NCI-H2227 treated with DMSO at 0.1 percent for 48 hours (cell line): ENCODE data around the gene LRRC1.

Source experiments
- DNase-seq: peaks from one replicate; lab custom pipeline; 2025; lab: John Stamatoyannopoulos, UW

The LRRC1 gene

DNA sequence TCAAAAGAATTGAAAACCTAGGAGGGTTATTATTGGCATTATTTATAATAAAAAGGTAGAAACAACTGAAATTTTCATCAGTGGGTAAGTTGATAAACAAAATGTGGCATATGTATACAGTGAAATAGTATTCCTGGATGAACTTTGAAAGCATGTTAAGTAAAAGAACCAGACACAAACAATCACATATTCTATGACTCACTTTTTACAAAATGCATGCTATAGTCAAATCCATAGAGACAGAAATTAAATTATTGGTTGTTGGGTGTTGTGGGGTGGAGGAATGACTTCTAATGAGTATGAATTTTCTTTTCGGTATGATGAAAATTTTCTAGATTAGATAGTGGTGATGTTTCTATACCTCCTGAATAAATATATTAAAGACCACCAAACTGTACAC is 94.6 kb downstream of the LRRC1 start:
- DNase-seq: no peak

DNA sequence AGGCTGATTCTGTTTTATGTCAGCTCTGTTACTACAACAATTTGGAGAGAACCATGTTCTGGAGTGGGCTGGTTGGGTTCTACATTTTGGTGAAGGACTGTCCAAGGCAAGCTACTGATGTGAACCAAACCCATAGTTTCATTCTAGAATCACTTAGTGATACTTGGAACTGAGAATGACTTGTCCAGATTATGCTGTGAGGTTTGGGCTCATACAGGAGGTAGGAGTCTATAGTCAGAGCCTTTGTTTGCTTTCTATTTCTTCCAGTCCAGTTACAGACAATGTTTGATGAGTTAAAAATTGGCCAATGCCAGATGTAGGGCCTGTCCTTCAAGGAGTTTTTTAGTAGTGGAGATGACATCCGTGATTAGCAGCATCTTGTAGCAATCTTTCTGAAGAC is 97.9 kb downstream of the LRRC1 start:
- no peak for DNase-seq

DNA sequence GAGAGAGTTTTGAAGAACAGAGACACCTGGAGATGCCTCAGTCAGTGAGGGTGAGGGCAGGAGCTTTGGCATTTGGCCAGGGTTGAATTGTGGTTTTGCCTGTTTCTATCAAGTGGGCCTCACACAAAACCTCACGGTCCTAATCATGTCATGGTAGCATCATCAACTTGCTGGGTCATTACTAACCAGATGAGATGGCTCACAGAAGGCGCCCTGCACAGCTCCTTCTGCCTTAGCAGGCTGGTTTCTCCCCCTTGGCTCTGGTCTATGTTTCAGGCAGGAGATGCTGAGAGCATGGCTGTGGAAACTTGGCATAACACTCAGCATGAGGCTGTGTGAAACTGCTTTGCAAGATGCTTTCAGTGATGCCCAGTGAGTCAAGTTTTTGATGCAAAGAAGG is 99.3 kb downstream of the LRRC1 start:
- DNase-seq: no peak

DNA sequence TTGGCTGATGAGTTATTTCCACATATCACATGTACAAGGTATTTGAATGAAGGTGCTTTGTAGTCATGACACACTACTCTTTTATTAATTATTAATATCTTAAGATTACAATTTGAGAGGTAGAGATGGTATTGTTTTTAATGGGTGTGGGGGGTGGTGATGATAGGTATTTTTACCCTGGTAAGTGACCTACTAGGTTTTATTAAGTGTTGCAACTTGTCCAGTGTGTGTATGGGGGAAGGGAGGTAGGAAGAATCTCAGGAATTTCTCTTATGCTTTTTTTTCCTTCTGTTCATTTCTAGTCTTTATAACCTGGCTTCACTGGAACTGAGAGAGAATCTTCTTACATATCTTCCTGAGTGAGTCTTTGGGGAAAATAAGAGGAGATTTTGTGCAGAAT is 101.4 kb downstream of the LRRC1 start:
- no peak for DNase-seq

DNA sequence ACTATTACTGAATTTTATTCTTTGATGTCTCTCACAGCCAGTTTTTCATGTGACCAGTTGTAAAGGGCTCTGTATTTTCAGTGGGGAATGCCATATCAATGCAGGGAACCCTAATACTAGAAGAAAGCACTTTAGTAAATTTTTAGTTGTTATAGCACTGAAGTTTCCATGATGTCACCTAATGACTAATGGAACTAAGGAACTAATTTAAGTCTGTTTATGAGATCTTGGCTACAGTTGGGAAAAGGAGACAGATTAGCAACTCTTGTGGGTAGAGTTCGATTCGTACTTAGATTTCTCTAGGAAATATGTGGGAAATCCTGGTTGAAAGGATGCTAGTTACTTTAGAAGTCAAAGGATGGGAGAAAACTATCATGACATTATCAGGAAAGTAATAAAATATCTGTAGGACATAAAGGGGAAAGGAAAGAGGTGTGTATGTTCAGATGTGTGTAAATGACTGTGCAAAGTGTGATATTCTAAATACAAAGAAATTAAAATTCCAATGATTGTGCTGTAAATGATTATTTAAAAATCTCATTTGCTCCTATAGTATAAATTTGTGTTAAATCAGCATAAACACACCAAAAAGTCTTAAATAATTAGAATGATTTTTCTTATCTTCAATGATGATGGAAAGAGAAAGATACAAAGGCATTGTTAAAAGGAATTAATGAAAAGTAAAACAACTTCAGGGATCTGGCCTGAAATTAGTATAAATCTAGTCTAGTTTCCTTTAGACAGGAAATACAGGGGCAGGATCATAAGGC is 103.4 kb downstream of the LRRC1 start:
- DNase-seq: no peak

DNA sequence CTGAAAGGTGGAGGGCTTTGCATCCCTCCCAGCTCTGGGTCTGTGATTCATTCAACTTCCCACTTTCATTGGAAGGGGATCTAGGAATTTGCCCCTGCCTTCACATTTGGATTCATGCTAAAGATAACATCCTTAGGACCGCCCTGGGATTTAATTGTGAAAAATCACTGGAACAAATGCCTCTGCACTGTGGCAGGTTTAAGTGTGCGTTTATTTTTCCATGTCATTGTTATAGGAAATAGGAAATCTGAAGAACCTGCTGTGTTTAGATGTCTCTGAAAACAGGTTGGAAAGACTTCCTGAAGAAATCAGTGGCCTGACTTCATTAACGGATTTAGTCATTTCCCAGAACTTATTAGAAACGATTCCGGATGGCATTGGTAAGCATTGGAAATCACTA is 104.7 kb downstream of the LRRC1 start:
- DNase-seq: no peak

DNA sequence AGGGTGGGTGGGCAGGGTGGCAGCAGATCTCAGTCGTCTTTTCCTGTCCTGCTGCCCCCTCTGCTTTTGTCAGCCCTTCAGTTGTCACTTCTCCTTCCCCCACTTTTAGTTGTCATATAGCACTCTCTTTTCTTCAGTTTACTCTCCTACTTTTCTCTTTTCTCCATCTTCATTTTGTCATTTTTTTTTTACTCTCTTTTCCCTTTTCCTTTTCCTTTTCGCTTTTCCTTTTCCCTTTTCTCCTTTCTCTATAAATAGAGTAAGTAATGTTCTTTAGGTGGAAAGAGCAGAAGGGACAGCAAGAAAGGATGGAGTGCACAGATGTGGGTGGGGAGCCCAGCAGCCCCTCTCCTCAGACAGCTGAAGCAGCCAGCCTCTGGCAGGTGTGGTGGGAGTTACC is 108.6 kb downstream of the LRRC1 start:
- no peak for DNase-seq

DNA sequence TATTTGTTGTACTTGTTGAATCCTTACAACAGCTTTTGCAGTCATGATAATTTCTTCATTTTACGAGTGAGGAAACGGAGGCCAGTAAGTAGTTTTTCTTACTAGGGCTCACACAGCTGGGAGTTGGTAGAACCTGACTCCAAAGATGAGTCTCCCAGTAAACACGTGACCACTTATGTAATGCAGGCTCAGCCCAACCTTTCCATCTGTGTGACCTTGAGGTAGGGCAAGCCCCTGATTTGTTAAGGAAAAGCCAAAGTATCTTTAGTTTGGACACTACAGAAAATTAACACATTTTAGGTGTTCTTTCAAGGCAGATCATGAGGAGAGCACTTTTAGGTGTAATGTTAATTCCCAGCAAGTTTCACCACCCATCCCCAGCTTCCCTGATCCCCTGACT is 111.3 kb downstream of the LRRC1 start:
- no peak for DNase-seq

DNA sequence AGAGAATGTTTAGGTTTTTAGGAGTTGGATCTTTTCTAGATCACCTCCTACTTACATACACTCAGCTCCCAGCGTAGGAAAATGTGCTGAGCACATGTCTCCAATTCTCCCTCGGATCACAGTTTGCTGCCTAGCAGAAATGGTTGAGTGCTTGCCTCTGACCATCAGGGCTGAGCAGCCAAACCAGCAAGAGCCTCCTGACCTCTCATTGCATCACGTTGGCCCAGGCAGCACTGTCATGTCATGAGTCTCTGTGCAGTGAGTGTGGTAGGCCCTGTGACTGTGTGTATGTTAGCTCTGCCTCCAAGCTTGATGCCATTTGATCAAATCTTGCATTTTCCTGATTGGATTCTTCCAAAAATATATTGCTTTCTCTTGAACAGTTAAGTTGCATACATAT is 112.0 kb downstream of the LRRC1 start:
- no peak for DNase-seq

DNA sequence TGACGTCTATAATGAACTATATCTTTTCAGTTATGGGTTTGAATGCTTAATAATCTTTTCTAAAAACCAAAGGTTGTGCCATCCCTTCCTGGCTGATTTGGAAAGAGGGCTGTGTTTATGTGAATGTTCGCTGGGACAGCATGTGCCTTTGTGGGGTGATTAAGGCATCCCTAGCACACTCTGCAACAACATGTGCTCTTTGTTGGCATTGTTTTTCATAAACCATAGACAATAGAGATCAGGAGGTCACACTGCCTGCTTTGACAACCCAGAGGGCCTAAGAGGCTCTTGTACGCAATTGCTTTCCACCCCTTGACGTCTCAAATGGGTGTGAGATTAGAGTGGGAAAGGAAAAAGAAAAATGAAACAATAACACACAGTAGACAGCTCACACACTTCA is 116.0 kb downstream of the LRRC1 start:
- peak; percentile 33 for DNase-seq

DNA sequence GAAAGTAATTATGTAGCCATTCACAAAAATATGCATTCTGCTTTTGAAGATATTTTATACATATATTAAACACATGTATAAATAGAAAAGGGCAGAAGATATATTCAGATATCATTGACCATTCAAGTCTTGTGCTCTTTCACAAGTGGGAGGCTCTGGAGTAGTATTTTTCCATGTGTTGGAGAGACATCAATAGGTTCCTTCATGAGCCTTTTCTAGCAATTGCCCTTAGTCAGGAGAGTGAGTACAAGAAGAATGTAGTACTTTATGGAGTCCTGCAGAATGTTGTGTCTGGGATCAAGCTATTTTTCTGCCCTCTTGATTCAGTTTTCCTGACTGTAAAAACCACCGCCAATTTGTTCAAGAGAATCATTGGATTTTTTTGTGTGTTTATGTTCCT is 117.9 kb downstream of the LRRC1 start:
- no peak for DNase-seq

DNA sequence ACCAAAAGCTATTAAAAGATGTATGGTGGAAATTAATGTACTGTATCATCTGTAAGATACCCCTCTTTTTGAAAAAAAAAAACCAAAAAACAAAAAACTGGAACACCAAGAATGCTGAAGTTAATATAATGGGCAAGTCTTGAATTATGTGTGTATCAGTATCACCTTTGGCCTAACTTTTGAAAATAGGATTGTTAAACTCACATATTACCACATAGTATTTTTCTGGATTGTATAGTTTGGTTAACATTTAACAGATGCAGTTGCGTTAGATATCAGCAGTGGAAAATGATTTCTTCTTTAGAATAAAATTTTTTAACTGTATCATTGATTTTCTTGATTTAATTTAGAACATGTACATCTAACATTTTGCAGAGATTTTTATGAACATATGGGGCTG is 118.5 kb downstream of the LRRC1 start:
- DNase-seq: no peak

DNA sequence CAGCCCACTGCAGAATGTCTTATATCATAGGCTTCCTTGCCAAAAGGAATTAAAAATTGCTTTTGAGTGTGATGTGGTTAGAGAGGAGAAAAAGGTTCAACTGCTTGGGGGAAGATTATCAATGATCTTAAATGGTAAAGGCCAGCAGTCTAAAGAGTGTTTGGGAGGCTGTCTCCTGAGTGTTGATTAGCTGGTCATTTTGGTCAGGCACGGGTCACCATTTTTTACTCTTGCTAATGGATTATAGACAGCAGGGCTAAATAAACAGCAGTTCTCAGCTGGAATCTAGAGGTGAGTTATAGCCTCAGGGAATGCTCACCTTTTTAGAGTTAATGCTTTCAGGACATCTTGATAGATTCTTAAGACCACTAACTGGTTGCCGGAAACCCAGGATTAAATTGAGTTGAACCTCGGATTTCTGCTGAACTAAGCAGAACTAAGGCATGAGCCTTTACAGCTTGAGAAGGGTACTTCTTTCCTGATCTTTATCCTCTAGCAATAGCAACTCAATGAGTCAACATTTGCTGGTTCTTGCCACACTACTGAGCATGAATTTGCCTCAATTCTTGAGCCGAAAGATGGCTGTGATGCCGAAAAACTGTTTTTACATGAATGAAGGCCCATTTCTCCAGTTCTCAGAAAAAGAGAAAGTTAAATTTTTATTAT is 120.4 kb downstream of the LRRC1 start:
- no peak for DNase-seq

DNA sequence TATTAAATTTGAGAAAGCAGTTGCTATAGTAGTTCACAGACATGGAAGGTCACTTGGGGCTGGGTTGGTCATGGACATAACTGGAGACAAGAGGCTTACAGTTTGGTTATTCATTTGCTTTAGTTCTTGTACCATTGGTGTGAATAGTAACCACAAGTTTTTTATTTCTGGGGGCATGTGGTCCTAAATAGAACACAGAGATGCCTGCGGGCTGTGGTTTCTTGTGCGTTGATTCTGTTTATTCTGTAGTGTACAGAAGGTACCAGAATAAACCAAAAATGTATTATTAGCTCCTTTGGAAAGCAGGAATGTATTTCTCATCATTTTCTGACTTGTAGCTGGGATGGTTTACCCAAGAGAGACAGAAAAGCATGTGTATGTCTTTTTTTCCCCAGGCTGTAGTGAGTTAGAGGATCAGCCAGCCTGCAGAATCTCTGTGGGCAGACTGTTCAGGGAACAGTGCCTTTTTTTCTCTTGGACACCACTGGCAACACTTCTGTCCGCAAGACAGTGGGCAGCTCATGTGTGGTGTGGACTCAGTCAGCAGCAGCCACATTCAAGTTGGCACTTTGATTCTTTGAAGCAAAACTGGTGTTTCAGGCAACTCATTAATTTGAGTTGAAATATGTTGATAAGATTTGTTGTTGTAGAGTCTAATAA is 122.1 kb downstream of the LRRC1 start:
- DNase-seq: no peak

DNA sequence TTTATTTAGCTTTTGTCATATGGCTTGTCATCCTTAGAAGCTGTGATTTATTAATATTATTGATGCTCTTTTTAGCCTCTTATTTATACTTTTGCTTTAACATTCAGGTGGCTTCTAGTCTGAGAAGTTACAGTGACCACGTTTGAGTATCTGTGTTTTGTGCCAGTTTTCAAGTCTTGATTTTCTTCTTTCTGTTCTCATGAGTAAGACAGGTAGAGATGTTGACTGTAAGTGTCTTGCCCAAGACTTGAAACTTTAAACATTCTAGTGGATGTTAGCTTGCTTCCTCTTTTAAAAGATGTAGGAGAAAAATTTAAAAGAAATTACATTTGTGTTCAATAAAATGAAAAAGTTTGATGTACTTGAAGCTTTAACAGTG is 122.6 kb downstream of the LRRC1 start:
- DNase-seq: no peak

DNA sequence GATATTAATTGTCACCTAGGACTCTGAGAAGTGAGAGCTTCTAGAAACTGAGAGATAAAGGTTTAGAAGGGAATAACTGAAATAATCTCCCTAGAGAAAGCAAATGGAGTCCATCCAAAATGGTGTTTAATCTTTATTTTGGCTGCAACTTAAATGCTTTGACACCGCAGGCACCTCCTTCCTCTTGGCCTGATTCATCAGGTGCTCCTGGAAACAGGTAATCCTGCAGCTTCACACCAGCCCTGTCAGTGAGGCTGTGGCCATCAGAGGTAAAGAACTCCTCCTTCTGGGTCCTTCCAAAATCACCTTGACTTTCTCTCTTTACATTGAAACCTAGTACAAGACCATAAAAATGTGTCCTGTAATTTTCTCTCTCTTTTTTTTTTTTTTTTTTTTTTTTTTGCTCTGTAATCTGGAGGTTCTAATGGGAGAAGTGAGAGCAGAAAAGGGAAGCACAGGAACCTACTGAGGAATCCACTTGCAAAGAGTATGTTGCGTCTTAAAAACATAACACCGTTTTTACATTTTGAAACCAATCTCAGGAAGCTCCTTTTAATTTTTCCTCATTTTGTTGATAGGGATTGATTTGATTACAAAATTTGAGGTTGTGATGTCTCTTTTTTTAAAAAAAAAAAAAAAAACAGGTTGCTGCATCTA is 124.2 kb downstream of the LRRC1 start:
- no peak for DNase-seq

DNA sequence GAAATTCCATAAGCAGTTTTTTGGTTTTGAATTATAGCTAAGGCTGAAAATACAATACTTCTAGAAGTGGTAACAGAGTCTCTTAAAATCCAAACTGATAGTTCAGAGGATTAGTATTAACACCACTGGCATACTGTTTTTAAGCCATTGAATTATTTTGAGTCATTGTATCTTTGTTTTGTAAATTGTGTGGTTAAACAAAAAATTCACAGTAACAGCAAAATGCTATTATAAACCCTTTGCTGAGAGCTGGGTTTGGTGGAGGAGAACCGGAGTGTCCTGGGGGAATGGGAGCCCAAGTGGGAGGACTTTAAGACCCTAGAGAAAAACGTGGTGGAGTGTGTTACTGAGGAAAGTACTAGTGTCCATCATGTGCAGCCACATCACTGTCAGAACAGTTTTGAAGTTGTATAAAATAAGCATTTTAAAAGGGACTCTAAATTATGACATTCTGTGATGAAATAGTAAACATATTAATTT is 125.1 kb downstream of the LRRC1 start:
- no peak for DNase-seq

DNA sequence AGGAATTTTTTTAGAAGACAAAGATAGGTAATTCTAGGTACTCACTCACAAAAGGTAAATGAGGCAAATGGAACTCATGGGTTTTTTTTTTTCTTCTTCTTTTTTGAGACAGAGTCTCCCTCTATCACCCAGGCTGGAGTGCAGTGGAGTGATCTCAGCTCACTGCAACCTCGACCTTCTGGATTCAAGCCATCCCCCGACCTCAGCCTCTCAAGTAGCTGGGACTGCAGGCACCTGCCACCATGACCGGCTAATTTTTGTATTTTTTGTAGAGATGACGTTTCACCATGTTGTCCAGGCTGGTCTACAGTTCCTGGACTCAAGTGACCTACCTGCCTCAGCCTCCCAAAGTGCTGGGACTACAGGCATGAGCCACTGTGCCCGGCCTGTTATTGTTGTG is 126.1 kb downstream of the LRRC1 start:
- DNase-seq: no peak

DNA sequence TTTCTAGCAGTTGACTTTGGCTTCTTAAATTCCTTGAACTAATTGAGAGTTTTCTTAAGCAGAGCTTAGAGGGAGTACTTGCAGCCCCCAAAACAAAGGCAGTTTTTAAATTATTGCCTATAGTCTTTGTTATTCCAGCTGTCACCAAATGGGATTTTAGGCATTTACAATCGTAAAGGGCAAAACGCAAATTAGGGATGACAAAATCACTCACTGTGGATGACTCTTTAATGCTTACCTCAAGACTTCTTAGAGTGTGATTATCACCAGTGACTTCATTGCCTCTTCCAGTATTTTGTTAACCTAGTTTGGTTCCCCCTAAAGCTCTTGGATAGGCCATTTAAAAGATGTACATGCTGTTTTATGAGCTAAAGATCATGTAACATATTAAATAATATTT is 126.8 kb downstream of the LRRC1 start:
- no peak for DNase-seq

DNA sequence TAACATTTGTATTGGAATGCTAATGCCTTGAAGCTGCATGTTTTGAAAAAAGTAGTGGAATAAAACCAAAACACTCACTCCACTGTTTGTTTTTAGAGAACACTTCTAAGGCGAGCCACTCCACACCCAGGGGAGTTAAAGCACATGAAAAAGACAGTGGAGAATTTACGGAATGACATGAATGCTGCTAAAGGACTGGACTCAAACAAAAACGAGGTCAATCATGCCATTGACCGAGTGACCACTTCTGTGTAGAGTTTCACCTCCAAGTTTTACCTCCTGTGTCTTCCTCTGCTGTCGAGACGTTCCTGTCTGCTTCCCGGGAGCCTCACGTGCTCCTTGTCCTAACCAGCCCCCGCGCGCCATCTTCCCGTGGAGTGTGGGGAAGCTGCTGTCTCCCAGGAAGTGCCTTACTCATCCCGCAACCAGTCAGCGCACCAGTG is 127.8 kb downstream of the LRRC1 start:
- no peak for DNase-seq

DNA sequence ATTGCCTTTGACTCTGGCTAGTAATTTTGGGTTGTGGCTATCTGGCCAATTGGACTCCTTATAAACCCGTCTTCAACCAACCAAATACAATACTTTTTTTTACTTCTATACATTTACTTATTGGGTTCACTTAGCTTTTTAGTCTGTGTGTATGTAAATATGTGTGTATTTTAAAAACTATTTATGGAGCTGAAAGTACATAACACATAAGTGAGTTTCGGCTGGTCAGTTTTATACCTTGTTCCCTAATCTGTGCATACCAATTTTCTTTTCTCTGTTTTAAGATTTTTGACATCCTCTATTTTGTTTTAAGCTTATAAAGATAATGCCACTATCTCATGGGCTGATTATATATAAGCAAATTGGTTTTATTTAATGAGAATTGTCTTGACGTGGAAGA is 129.5 kb downstream of the LRRC1 start:
- no peak for DNase-seq

DNA sequence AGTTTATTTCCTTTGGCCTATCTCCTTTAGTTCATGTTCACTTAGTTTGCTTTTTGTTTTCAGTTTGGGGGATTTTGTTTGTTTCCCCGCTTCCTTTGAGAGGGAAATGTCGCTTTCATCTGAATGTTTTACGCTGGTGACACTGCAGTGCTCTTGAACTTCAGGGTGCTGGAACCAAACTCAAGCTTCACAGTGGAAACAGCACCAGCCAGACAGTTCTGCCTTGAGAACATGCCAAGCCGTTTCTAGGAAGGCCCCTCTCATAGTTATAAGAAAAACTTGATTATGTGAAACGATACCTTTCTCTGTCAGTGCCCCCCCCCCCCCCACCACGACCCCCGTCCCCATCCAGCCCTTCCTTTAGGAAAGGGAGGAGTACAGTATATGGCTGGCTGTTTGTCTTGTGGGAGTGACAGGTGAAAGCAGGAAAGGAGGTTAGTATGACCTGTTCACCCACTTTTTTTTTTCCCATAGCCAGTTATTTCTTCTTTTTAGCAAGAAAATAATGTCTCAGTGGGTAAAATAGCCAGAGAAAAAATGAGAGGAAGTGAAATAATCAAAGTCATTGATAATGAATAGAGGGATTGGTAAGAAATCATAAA is 130.1 kb downstream of the LRRC1 start:
- DNase-seq: no peak
